Measurements from ENCODE around the gene INSL3.
"Not testable (repeated sequence)": the region's sequence is repeated elsewhere in the genome, so short reads cannot be mapped to it uniquely, and the experiment has no call there.

DNA sequence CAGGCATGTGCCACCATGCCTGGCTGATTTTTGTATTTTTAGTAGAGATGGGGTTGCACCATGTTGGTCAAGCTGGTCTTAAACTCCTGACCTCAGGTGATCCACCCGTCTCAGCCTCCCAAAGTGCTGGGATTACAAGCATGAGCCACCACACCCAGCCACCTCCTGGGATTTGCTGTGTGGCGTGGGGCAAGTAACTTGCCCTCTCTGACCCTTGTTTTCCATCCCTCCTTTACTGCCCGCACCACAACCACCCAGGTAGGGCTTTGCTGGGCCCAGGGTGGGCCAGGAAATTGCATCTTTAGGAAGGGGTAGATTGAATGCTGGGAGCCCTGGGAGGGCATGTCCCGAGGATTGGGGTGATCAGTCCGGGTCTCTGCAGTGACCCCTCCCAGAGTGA lies 37.6 kb downstream of the INSL3 start:
- TF ChIP-seq, protein P1, sequence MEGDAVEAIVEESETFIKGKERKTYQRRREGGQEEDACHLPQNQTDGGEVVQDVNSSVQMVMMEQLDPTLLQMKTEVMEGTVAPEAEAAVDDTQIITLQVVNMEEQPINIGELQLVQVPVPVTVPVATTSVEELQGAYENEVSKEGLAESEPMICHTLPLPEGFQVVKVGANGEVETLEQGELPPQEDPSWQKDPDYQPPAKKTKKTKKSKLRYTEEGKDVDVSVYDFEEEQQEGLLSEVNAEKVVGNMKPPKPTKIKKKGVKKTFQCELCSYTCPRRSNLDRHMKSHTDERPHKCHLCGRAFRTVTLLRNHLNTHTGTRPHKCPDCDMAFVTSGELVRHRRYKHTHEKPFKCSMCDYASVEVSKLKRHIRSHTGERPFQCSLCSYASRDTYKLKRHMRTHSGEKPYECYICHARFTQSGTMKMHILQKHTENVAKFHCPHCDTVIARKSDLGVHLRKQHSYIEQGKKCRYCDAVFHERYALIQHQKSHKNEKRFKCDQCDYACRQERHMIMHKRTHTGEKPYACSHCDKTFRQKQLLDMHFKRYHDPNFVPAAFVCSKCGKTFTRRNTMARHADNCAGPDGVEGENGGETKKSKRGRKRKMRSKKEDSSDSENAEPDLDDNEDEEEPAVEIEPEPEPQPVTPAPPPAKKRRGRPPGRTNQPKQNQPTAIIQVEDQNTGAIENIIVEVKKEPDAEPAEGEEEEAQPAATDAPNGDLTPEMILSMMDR (conservative IDR thresholded peaks at IDR 0.05; ENCODE audit: low read length) = not testable (repeated sequence)
- TF ChIP-seq EZH2phosphoT487 (IDR thresholded peaks at IDR 0.05; ENCODE audit: borderline replicate concordance) = not testable (repeated sequence)
